AG10803 (cell line): Measurements from ENCODE around the gene SFTPB.

Experiments
- DNase-seq: peaks from one replicate; pipeline ENCODE4 v3.0.0; 2010; ENCODE audit warnings: low read depth
- H3K4me3 ChIP-seq: 2 replicates; pipeline ENCODE4 v1.5.1; 2011; ENCODE audit warnings: mild to moderate bottlenecking, low read length, control low read depth
- TF ChIP-seq, protein P1 (sequence below): conservative IDR thresholded peaks from 2 replicates; pipeline ENCODE4 v1.5.1; 2011; ENCODE audit warnings: mild to moderate bottlenecking, low read length, control low read depth, inconsistent platforms

SFTPB gene

DNA sequence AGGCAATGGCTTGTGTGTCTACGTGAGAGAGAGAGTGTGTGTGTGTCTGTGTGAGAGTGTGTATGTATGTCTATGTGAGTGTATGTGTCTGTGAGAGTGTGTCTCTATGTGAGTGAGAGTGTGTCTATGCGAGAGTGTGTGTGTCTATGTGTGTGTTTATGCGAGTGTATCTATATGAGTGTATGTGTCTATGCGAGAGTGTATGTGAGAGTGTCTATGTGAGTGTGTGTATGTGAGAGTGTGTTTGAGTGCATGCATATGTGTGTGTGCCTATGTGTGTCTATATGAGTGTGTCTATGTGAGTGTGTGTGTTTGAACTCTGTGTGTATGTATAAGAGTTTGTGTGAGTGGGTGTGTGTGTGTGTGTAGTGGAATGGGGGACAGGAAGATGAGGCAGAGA, 16.4 kb upstream of the SFTPB start:
- TF ChIP-seq, protein P1, sequence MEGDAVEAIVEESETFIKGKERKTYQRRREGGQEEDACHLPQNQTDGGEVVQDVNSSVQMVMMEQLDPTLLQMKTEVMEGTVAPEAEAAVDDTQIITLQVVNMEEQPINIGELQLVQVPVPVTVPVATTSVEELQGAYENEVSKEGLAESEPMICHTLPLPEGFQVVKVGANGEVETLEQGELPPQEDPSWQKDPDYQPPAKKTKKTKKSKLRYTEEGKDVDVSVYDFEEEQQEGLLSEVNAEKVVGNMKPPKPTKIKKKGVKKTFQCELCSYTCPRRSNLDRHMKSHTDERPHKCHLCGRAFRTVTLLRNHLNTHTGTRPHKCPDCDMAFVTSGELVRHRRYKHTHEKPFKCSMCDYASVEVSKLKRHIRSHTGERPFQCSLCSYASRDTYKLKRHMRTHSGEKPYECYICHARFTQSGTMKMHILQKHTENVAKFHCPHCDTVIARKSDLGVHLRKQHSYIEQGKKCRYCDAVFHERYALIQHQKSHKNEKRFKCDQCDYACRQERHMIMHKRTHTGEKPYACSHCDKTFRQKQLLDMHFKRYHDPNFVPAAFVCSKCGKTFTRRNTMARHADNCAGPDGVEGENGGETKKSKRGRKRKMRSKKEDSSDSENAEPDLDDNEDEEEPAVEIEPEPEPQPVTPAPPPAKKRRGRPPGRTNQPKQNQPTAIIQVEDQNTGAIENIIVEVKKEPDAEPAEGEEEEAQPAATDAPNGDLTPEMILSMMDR = no peak
- no peak for DNase-seq
- H3K4me3 ChIP-seq = no peak overlapping the region

DNA sequence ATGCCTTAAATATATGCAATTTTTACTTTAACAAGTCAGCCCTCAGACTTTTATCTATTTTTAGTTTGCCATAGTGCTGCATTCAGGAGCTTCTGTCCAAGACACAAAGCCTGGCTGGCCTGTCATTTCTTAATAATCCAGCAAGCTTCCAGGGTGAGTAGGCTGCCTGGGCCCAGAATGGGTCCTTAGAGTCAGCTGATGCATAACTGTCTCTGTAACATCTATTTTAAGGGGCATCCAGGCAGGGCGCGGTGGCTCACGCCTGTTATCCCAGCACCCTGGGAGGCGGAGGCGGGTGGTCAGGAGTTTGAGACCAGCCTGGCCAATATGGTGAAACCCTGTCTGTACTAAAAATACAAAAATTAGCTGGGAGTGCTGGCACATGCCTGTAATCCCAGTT, 14.4 kb upstream of the SFTPB start:
- TF ChIP-seq, protein P1 = no peak
- peak; percentile 29 for DNase-seq
- no peak overlapping the region for H3K4me3 ChIP-seq

DNA sequence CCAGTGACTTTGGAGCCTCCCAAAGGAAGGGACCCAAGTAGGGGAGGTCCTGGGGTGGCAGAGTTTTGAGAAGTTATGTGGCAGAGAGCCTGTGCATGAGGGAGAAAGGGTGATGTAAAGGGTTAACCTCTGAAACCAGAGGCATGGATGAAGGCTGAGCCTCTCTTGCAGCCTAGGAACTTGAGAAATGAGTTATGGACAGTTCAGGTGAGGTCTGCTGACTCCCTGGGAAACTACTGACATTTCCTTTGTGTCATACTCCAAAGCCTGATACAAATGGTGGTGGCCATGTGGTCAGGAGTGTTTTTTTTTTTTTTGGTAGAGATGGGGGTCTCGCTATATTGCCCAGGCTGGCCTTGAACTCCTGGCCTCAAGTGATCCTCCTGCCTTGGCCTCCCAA, 13.8 kb upstream of the SFTPB start:
- no peak for DNase-seq
- TF ChIP-seq, protein P1 = no peak

DNA sequence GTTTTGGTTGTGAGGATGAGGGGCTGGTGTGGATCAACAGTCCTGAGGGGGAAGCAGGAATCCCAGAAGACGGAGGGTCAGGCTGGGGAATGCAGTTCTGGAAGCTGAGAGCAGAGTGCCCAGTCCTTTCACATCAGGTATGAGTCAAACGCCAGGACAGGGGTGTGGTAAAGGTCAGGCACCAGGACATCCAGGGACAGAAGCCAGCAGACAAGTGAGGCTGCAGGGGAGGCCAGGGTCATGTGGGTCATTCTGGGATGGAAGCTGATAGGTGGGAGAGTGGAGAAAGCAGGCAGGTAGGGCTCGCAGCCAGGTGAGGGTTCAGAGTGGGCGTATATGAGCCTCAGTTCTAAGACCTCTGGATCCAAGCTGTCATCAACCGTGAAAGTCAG, 13.4 kb upstream of the SFTPB start:
- DNase-seq = no peak
- TF ChIP-seq, protein P1 = no peak
- H3K4me3 ChIP-seq = no peak overlapping the region

More for the DNA sequence above, 13.8 kb upstream of the SFTPB start:
- H3K4me3 ChIP-seq = no peak overlapping the region

DNA sequence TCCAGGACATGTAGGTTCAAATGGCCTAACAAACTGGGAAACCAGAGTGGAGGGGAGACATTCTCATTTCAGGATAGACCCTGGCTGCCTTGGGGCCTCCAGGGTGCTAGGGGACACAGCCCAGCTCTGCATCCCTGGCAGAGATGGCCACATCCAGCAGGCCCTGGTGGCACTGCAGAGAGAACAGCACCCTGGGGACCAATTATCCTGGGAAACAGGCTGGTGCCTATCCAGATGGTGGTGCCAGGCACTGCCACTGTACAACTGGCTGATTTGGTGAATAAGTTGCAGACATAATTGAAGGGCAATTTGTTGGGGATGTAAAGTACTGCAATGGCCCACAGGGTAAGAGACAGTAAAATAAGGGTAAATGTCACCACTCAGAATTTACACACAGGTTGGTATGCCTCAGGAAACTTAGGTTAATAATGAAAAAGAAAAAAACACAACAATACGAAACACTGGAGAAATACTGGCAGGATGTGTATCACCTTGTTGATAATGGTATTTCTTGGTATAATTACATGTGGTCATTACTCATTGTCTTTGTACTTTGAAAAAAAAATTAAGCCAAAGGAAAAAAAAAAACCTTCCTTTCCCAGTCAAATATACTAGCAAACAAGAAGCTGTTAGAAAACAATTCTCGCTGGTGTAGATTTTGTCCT, 12.8 kb upstream of the SFTPB start:
- TF ChIP-seq, protein P1 = no peak
- no peak for DNase-seq

DNA sequence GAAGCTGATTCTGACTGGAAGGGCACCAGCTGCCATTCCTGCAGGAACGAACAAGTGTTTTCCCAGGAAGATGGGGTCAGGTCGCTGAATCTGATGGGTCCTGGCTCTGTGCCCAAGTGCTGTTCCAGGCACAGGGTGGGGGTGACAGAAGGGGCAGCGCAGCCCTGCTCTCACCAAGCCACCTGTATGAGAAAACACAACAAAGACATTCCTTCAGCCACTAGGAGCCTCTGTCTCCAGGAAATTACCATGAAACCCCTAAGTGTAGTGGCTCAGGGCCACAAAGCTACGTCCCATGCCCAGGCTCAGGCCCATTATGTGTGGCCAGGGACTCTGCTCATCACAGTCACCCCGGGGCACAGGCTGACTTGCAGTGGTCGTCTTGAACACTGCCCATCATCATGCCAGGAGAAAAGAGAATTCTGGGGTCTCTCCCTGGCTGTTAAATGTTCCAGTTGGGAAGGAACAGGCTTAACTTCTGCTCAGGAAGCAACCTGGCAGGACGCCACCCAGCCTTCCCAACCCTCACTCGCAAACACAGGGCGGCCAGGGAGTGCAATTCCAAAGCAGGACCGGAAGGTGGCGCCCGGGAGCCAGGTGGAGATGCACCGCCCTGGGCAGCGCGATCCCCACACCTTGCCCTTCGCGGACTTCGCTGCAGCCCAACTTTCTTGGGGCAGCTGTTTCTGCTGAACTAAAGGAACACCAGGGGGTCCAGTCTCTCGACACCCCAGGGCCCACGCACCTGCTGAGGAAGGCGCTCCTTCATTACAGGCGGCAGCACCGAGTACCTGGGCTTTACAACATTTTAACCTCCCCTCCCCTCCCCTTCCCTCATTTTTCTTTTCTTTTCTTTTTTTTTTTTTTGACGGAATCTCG, 11.0 kb upstream of the SFTPB start:
- TF ChIP-seq, protein P1 = peak; percentile 91
- H3K4me3 ChIP-seq = no peak overlapping the region
- peak; percentile 67 for DNase-seq

More for the DNA sequence above, 12.8 kb upstream of the SFTPB start:
- no peak overlapping the region for H3K4me3 ChIP-seq

DNA sequence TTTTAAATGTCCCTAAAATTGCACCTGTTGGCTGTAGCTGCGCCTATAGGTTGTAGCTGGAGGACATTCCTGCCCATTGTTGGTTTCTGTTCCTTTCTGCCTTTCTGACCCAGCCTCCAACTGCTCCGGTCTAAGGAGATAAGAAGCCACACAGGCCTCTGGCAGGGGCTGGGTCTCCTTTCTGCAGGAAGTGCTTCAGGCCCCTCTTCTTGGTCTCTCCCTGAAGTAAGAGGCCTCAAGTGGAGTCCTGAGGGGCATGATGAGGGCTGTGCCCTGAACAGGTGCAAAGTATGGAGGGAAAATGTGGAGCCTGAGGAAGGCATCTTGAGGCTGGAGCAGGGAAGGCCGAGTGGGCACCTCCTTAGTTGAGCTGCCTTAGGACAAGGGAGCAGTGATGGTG, 10.4 kb upstream of the SFTPB start:
- H3K4me3 ChIP-seq = no peak overlapping the region
- DNase-seq = no peak
- TF ChIP-seq, protein P1 = no peak
